KOPT-K1 (cell line): ENCODE results near the gene CLASP2.

Source experiments
- H3K27ac ChIP-seq: fragments of 200-600 bp; sonication (generic); 2 replicates; pipeline ENCODE4 v1.5.1; 2016; ENCODE audit warnings: antibody characterized with exemption, mild to moderate bottlenecking, low read depth, low read length; ENCODE audit not compliant: poor library complexity, severe bottlenecking
- H3K36me3 ChIP-seq: fragments of 200-600 bp; sonication (generic); 2 replicates; pipeline ENCODE4 v1.5.1; 2017; ENCODE audit warnings: antibody characterized with exemption, mild to moderate bottlenecking, low read length, moderate library complexity; ENCODE audit not compliant: insufficient read depth
- H3K9me3 ChIP-seq: fragments of 200-600 bp; sonication (generic); 2 replicates; pipeline ENCODE4 v1.5.1; 2017; ENCODE audit warnings: antibody characterized with exemption, low read length, mild to moderate bottlenecking; ENCODE audit not compliant: insufficient read depth, poor library complexity, severe bottlenecking

Gene CLASP2

GRCh38 chr3:33636125-33636850 lies 81.8 kb downstream of the CLASP2 start:
- no peaks in the 10 kb centered on the region for H3K9me3 ChIP-seq
- H3K36me3 ChIP-seq = no peaks in the 10 kb centered on the region
- H3K27ac ChIP-seq = no peak overlapping the region

GRCh38 chr3:33634262-33634661 lies 83.8 kb downstream of the CLASP2 start:
- Histone ChIP-seq H3K27ac (no peak overlapping the region), H3K36me3 (no peaks in the 10 kb centered on the region), H3K9me3 (no peaks in the 10 kb centered on the region)

- Histone ChIP-seq H3K36me3 (no peaks in the 10 kb centered on the region; the same call in 1 of the 2 replicates), H3K27ac (no peak overlapping the region), H3K9me3 (no peaks in the 10 kb centered on the region)
Measured at GRCh38 chr3:33629219-33629618, 88.8 kb downstream of the CLASP2 start.

GRCh38 chr3:33624756-33625155 lies 93.3 kb downstream of the CLASP2 start:
- Histone ChIP-seq H3K9me3 (no peaks in the 10 kb centered on the region), H3K36me3 (peaks cover 13% of the 10 kb centered on the region), H3K27ac (no peak overlapping the region)

- H3K9me3 ChIP-seq = no peaks in the 10 kb centered on the region
- no peak overlapping the region for H3K27ac ChIP-seq
- 0 out of 2 replicates have a peak, but pooled peaks cover 8% of the 10 kb centered on the region for H3K36me3 ChIP-seq
Measured at GRCh38 chr3:33613041-33613440, 105.0 kb downstream of the CLASP2 start.

GRCh38 chr3:33612607-33613006 lies 105.4 kb downstream of the CLASP2 start:
- 0 out of 2 replicates have a peak, but pooled peaks cover 9% of the 10 kb centered on the region for H3K36me3 ChIP-seq
- no peaks in the 10 kb centered on the region for H3K9me3 ChIP-seq
- no peak overlapping the region for H3K27ac ChIP-seq

GRCh38 chr3:33602829-33603228 lies 115.2 kb downstream of the CLASP2 start:
- peaks cover 75% of the 10 kb centered on the region for H3K36me3 ChIP-seq
- no peak overlapping the region for H3K27ac ChIP-seq
- no peaks in the 10 kb centered on the region for H3K9me3 ChIP-seq

- Histone ChIP-seq H3K27ac (no peak overlapping the region), H3K9me3 (no peaks in the 10 kb centered on the region), H3K36me3 (peaks cover 27% of the 10 kb centered on the region)
Measured at GRCh38 chr3:33597257-33597689, 120.8 kb downstream of the CLASP2 start.

GRCh38 chr3:33592999-33593398 lies 125.1 kb downstream of the CLASP2 start:
- Histone ChIP-seq H3K36me3 (peaks cover 21% of the 10 kb centered on the region), H3K27ac (no peak overlapping the region), H3K9me3 (no peaks in the 10 kb centered on the region)

GRCh38 chr3:33590541-33590940 lies 127.5 kb downstream of the CLASP2 start:
- no peak overlapping the region for H3K27ac ChIP-seq
- no peaks in the 10 kb centered on the region for H3K9me3 ChIP-seq
- peaks cover 21% of the 10 kb centered on the region for H3K36me3 ChIP-seq

- H3K27ac ChIP-seq = no peak overlapping the region
- no peaks in the 10 kb centered on the region for H3K9me3 ChIP-seq
- H3K36me3 ChIP-seq = peaks cover 42% of the 10 kb centered on the region
Measured at GRCh38 chr3:33586402-33586801, 131.7 kb downstream of the CLASP2 start.

- Histone ChIP-seq H3K9me3 (no peaks in the 10 kb centered on the region), H3K36me3 (peaks cover 47% of the 10 kb centered on the region), H3K27ac (no peak overlapping the region)
Measured at GRCh38 chr3:33582234-33582633, 135.8 kb downstream of the CLASP2 start.

- Histone ChIP-seq H3K9me3 (no peaks in the 10 kb centered on the region), H3K27ac (no peak overlapping the region), H3K36me3 (peaks cover 50% of the 10 kb centered on the region)
Measured at GRCh38 chr3:33581666-33582065, 136.4 kb downstream of the CLASP2 start.

- H3K36me3 ChIP-seq = peaks cover 55% of the 10 kb centered on the region
- H3K9me3 ChIP-seq = no peaks in the 10 kb centered on the region
- no peak overlapping the region for H3K27ac ChIP-seq
Measured at GRCh38 chr3:33579840-33580239, 138.2 kb downstream of the CLASP2 start.

GRCh38 chr3:33579178-33579510 lies 138.9 kb downstream of the CLASP2 start:
- Histone ChIP-seq H3K9me3 (no peaks in the 10 kb centered on the region), H3K27ac (no peak overlapping the region), H3K36me3 (peaks cover 54% of the 10 kb centered on the region)
